Thyroid gland (tissue), 4 donors: ENCODE measurements around the gene TMEM132D. TPM values are rescaled to one million over a fixed set of nuclear protein-coding genes. Genes with fewer than 3 reads are reported as not detected.

Experiments
- DNase-seq, 2 donors: peaks; one replicate each; pipeline ENCODE4 v3.0.0-alpha.2; 2019
- H3K27ac ChIP-seq, 3 donors: fragments of 200-600 bp; sonication (generic); 1 replicate in 2 of 3; 2 replicates in 1 of 3; pipeline ENCODE4 v1.5.1; 2016 to 2019; ENCODE audit warnings: mild to moderate bottlenecking in 1 of 3, moderate library complexity in 1 of 3
- H3K27me3 ChIP-seq: fragments of 200-600 bp; sonication (generic); one replicate; pipeline ENCODE4 v1.5.1; 2019
- H3K36me3 ChIP-seq, 2 donors: fragments of 200-600 bp; sonication (generic); one replicate each; pipeline ENCODE4 v1.5.1; 2016 to 2019
- H3K4me1 ChIP-seq, 2 donors: fragments of 200-600 bp; sonication (generic); one replicate each; pipeline ENCODE4 v1.5.1; 2017 to 2019
- H3K4me3 ChIP-seq, 3 donors: fragments of 200-600 bp; sonication (generic); replicated peaks in 1 of 3; 1 replicate in 2 of 3; 2 replicates in 1 of 3; pipeline ENCODE4 v1.5.1; 2016; ENCODE audit warnings: mild to moderate bottlenecking in 1 of 3
- H3K9me3 ChIP-seq: fragments of 200-600 bp; sonication (generic); one replicate; pipeline ENCODE4 v1.5.1; 2017
- POLR2A ChIP-seq, 2 donors: fragments of 450-650 bp; IDR thresholded peaks; one replicate each; pipeline ENCODE4 v1.6.1; 2017; ENCODE audit warnings: antibody characterized with exemption in 2 of 2, mild to moderate bottlenecking in 2 of 2, moderate library complexity in 1 of 2
- WGBS, 2 donors: methylation state at CpG; one replicate each; pipeline ENCODE4 v1.1.5; 2017; 5-methylcytosine and 5-hydroxymethylcytosine counted together
- intact Hi-C: fragments of 100-400 bp; cut with DNase I; formaldehyde crosslinking; loops from one replicate; pipeline ENCODE4 v1.15.1; 2023
- total RNA-seq, 4 donors: library from RNA; depleted of rRNA; stranded (reverse); fragments of >200 nt; gene quantifications; one replicate each; pipeline ENCODE4 v1.2.3, GENCODE V29; 2016
- TF ChIP-seq, protein P1 (sequence below), 6 experiments: fragments of 200-600 bp in 3 of 6; fragments of 450-650 bp in 3 of 6; sonication (generic) in 3 of 6; IDR thresholded peaks; one replicate each; pipeline ENCODE4 v1.5.1; 2016 to 2019; ENCODE audit warnings: antibody characterized with exemption in 6 of 6, mild to moderate bottlenecking in 2 of 6, inconsistent platforms in 1 of 6, moderate library complexity in 1 of 6

The TMEM132D gene
- total RNA-seq, 4 donors from 2014 or later: not detected

DNA sequence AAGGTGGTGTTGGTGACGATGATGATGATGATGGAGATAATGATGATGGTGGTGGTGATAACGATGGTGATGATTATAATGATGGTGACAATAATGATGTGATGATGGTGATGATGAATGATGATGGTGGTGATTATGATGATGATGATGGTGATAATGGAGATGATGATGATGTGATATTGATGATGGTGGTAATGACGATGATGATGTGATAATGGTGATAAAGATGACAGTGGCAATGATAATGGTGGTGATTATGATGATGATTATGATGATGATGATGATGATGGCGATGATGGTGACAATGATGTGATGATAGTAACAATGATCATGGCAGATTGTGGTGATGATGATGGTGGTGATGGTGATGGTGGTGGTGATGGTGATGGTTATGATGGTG, 532.6 kb downstream of the TMEM132D start:
- H3K27ac ChIP-seq: no peak overlapping the region
- no peak overlapping the region for H3K4me3 ChIP-seq
- no peaks in the 10 kb centered on the region for H3K4me1 ChIP-seq
- WGBS, 2 donors: 71 to 73% methylated on average over 4 of the region's 4 CpGs
- H3K9me3 ChIP-seq: no peaks in the 10 kb centered on the region
- no peaks in the 10 kb centered on the region for H3K27me3 ChIP-seq
- intact Hi-C loops: no loop called here
- DNase-seq: no peak
- TF ChIP-seq, protein P1, sequence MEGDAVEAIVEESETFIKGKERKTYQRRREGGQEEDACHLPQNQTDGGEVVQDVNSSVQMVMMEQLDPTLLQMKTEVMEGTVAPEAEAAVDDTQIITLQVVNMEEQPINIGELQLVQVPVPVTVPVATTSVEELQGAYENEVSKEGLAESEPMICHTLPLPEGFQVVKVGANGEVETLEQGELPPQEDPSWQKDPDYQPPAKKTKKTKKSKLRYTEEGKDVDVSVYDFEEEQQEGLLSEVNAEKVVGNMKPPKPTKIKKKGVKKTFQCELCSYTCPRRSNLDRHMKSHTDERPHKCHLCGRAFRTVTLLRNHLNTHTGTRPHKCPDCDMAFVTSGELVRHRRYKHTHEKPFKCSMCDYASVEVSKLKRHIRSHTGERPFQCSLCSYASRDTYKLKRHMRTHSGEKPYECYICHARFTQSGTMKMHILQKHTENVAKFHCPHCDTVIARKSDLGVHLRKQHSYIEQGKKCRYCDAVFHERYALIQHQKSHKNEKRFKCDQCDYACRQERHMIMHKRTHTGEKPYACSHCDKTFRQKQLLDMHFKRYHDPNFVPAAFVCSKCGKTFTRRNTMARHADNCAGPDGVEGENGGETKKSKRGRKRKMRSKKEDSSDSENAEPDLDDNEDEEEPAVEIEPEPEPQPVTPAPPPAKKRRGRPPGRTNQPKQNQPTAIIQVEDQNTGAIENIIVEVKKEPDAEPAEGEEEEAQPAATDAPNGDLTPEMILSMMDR (IDR thresholded peaks at IDR 0.05): no peak
- no peak for TF ChIP-seq POLR2A (IDR thresholded peaks at IDR 0.05)
- H3K36me3 ChIP-seq: no peaks in the 10 kb centered on the region

DNA sequence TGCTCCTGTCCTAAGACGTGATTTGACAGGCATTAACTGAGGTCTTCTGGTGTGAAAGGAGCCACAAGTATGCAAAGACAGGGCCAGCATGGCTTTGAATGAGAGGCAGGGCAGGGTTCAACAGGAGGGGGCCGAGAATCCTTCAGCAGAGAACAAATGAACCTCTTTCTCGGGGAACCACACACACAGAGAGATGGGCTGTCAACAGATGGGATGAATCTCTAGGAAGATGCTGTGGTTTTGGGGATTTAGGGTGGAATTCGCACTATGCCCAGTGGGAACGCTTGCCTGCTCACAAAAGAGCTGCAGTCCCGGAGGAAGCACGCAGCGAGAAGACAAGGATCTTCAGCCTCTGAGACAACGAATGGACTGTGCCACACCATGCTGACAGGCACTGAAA, 537.2 kb downstream of the TMEM132D start:
- Histone ChIP-seq H3K36me3 (no peaks in the 10 kb centered on the region), H3K9me3 (no peaks in the 10 kb centered on the region), H3K27ac (no peak overlapping the region), H3K27me3 (no peaks in the 10 kb centered on the region), H3K4me3 (no peak overlapping the region), H3K4me1 (no peaks in the 10 kb centered on the region)
- no peak for TF ChIP-seq POLR2A (IDR thresholded peaks at IDR 0.05)
- TF ChIP-seq, protein P1 (IDR thresholded peaks at IDR 0.05): no peak
- 83 to 96% methylated on average over 9 of the region's 9 CpGs for WGBS, 2 donors
- intact Hi-C loops: no loop called here
- DNase-seq: no peak

DNA sequence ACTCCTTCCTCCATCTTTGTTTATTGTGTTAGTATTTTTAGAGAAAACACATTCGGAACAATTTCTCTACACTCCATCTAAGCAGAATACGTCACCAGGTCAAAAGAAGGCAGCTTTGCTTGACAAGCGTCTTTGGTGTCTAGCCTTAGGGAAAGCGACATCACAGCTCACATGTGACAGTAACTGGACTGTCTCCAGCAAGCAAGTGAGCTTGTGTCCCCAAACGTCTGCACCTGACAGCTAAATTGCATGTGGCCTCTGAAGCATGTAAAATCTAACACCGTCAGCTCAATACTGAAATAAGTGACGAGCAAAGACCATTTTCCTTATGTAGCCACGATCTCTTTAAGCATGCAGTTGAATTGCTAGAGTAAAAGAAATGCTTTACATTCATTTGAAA, 540.8 kb downstream of the TMEM132D start:
- no peak for DNase-seq
- Histone ChIP-seq H3K27ac (no peak overlapping the region), H3K36me3 (no peaks in the 10 kb centered on the region), H3K4me3 (no peak overlapping the region), H3K4me1 (no peaks in the 10 kb centered on the region), H3K27me3 (no peaks in the 10 kb centered on the region), H3K9me3 (no peaks in the 10 kb centered on the region)
- TF ChIP-seq, protein P1 (IDR thresholded peaks at IDR 0.05): no peak
- TF ChIP-seq POLR2A (IDR thresholded peaks at IDR 0.05): no peak
- WGBS, 2 donors: 49 to 51% methylated on average over 8 of the region's 8 CpGs
- intact Hi-C loops: no loop called here

DNA sequence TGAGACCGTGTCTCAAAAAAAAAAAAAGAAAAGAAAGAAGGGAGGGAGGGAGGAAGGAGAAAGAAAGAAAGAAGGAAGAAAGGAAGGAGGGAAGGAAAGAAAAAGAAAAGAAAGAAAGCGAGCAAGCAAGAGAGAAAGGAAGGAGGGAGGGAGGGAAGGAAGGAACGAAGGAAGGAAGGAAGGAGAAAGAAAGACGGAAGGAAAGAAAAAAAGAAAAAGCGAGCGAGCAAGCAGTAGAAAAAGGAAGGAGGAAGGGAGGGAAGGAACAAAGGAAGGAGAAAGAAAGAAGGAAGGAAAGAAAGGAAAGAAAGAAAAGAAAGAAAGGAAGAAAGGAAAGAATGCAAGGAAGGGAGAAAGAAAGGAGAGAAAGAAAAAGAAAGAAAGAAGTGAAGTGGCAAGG, 546.6 kb downstream of the TMEM132D start:
- Histone ChIP-seq H3K27me3 (no peaks in the 10 kb centered on the region), H3K4me1 (no peaks in the 10 kb centered on the region), H3K36me3 (no peaks in the 10 kb centered on the region), H3K4me3 (no peak overlapping the region), H3K9me3 (no peaks in the 10 kb centered on the region), H3K27ac (no peak overlapping the region)
- intact Hi-C loops: no loop called here
- DNase-seq: no peak
- 89 to 90% methylated on average over 6 of the region's 6 CpGs for WGBS, 2 donors
- TF ChIP-seq, protein P1 (IDR thresholded peaks at IDR 0.05): no peak
- no peak for TF ChIP-seq POLR2A (IDR thresholded peaks at IDR 0.05)

DNA sequence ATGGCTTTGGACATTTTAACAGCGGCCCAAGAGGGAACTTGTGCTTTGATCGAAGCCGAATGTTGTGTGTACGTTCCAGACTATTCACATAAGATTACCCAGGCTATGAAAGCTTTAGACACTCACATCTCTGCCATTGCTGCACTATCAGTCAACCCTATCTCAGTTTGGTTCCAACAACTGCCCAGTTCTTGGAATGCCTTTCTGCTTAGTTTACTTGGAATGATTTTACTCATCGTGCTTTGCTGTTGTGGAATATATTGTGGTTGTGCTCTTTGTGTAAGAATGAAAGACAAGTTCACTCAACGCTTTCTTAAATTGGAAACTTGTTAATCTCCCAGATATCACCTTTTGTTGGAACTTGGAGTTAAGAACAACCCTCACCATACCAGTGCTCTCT, 552.3 kb downstream of the TMEM132D start:
- no peak overlapping the region for H3K27ac ChIP-seq
- H3K9me3 ChIP-seq: no peaks in the 10 kb centered on the region
- H3K27me3 ChIP-seq: no peaks in the 10 kb centered on the region
- 56 to 77% methylated on average over 6 of the region's 6 CpGs for WGBS, 2 donors
- TF ChIP-seq, protein P1 (IDR thresholded peaks at IDR 0.05): no peak
- no peak for TF ChIP-seq POLR2A (IDR thresholded peaks at IDR 0.05)
- no peak for DNase-seq
- no peaks in the 10 kb centered on the region for H3K36me3 ChIP-seq
- H3K4me1 ChIP-seq: no peaks in the 10 kb centered on the region
- intact Hi-C loops: no loop called here
- H3K4me3 ChIP-seq: no peak overlapping the region
